HepG2 (cell line): Measurements from ENCODE around the gene TFF1. TPM values are rescaled to one million over a fixed set of nuclear protein-coding genes. Genes with fewer than 3 reads are reported as not detected.

Experiments used
- ATAC-seq: fragments of 200-7000 bp; cut with Tn5 transposase; 3 replicates; pipeline ENCODE4 v1.9.1; 2020; ENCODE audit warnings: mild to moderate bottlenecking, moderate library complexity
- BruUV-seq: library from RNA; stranded (reverse); fragments of 400-500 nt; replicated peaks from 2 replicates; lab custom pipeline; 2021; lab: Mats Ljungman, UMichigan
- CTCF ChIA-PET: fragments of 300-600 bp; formaldehyde crosslinking; extraction: SDS; loops from one replicate; lab custom pipeline; 2021; ENCODE audit warnings: low total read pairs, inconsistent platforms, low intra/inter-chr PET ratio; lab: Yijun Ruan, JAX
- POLR2A ChIA-PET: fragments of 350-600 bp; sonication (Branson Sonifier 250); formaldehyde crosslinking; loops from one replicate; lab custom pipeline; 2020; ENCODE audit warnings: antibody characterized with exemption, inconsistent platforms; lab: Yijun Ruan, JAX
- DNase-seq: peaks from one replicate; pipeline ENCODE4 v3.0.0-alpha.2; 2015; ENCODE audit warnings: low spot score
- FAIRE-seq: peaks from 3 replicates; lab custom pipeline; 2011; peaks lifted over from hg19 to GRCh38; lab: Jason Lieb, UNC
- H2AFZ ChIP-seq: one replicate; pipeline ENCODE4 v1.6.1; 2011; ENCODE audit warnings: low read length, inconsistent platforms
- H3K27ac ChIP-seq: fragments of 300-600 bp; 3 replicates; pipeline ENCODE4 v1.8.0; 2011; ENCODE audit warnings: mixed run types, mild to moderate bottlenecking, mixed read lengths, low read length, inconsistent platforms; ENCODE audit not compliant: insufficient read depth; ENCODE audit errors: extremely low read length
- H3K27me3 ChIP-seq, 2 experiments: fragments of 200-600 bp in 1 of 2; 2 replicates in 1 of 2; 3 replicates in 1 of 2; pipeline versions ENCODE4 v1.6.0 to v1.8.0; 2011; ENCODE audit warnings: low read length in 2 of 2, mild to moderate bottlenecking in 2 of 2, moderate library complexity in 2 of 2, inconsistent platforms in 1 of 2; ENCODE audit not compliant: insufficient read depth in 2 of 2, control insufficient read depth in 1 of 2
- H3K36me3 ChIP-seq, 2 experiments: fragments of 200-600 bp in 1 of 2; replicated peaks in 1 of 2; 2 replicates in 1 of 2; 3 replicates in 1 of 2; pipeline versions ENCODE4 v1.5.1 to v1.8.0; 2011; ENCODE audit warnings: low read length in 2 of 2, inconsistent platforms in 1 of 2; ENCODE audit not compliant: insufficient read depth in 2 of 2, control insufficient read depth in 1 of 2
- H3K4me1 ChIP-seq: 2 replicates; pipeline ENCODE4 v1.5.1; 2012; ENCODE audit warnings: low read length, inconsistent platforms; ENCODE audit not compliant: insufficient read depth
- H3K4me2 ChIP-seq: 2 replicates; pipeline ENCODE4 v1.6.0; 2011; ENCODE audit warnings: low read depth, low read length, inconsistent platforms
- H3K4me3 ChIP-seq, 3 experiments: fragments of 200-600 bp in 1 of 3; sonication (generic), shearing (Covaris generic) in 1 of 3; replicated peaks in 1 of 3; 2 replicates each; pipeline ENCODE4 v1.5.1; 2011 to 2016; ENCODE audit warnings: low read length in 3 of 3, inconsistent platforms in 2 of 3, low read depth in 2 of 3, mild to moderate bottlenecking in 2 of 3, control low read depth in 1 of 3, mixed read lengths in 1 of 3; ENCODE audit not compliant: insufficient read depth in 1 of 3
- H3K79me2 ChIP-seq: one replicate; pipeline ENCODE4 v1.6.1; 2011; ENCODE audit warnings: low read length, inconsistent platforms; ENCODE audit not compliant: insufficient read depth
- H3K9ac ChIP-seq: 2 replicates; pipeline ENCODE4 v1.6.0; 2011; ENCODE audit warnings: mild to moderate bottlenecking, low read depth, low read length, inconsistent platforms; ENCODE audit not compliant: insufficient read depth
- H3K9me3 ChIP-seq: 2 replicates; pipeline ENCODE4 v1.5.1; 2012; ENCODE audit warnings: mild to moderate bottlenecking, low read length
- H4K20me1 ChIP-seq: 2 replicates; pipeline ENCODE4 v1.6.0; 2011; ENCODE audit warnings: inconsistent platforms, mild to moderate bottlenecking, low read length, moderate library complexity; ENCODE audit not compliant: insufficient read depth
- EED ChIP-seq: sonication (generic); formaldehyde crosslinking; IDR thresholded peaks from 2 replicates; pipeline ENCODE4 v1.5.0; 2020; ENCODE audit warnings: mild to moderate bottlenecking, missing genetic modification reagents
- FOSL2 ChIP-seq: sonication (generic); formaldehyde crosslinking; IDR thresholded peaks from 2 replicates; pipeline ENCODE4 v1.4.0; 2020; ENCODE audit warnings: missing genetic modification reagents
- SATB2 ChIP-seq: sonication (generic); formaldehyde crosslinking; IDR thresholded peaks from 2 replicates; pipeline ENCODE4 v1.5.0; 2020; ENCODE audit warnings: missing genetic modification reagents
- ZFYVE20 ChIP-seq: sonication (generic); formaldehyde crosslinking; IDR thresholded peaks from 2 replicates; pipeline ENCODE4 v1.8.0; 2023; ENCODE audit warnings: low read depth, mild to moderate bottlenecking, moderate library complexity, missing genetic modification reagents, borderline replicate concordance
- ZNF20 ChIP-seq: sonication (generic); formaldehyde crosslinking; IDR thresholded peaks from 2 replicates; pipeline ENCODE4 v1.4.0; 2020; ENCODE audit warnings: mild to moderate bottlenecking, moderate library complexity, missing genetic modification reagents
- WGBS: methylation state at CpG from one replicate; pipeline ENCODE4 v1.1.6; 2017; ENCODE audit warnings: low lambda C conversion rate; 5-methylcytosine and 5-hydroxymethylcytosine counted together
- in situ Hi-C: cut with HindIII; loops from 2 replicates; pipeline ENCODE4 v1.10.0; 2017; ENCODE audit warnings: low pct_unique_long_range_greater_than_20kb; ENCODE audit not compliant: extremely low pct_ligation_motif_present
- intact Hi-C: fragments of 100-400 bp; cut with micrococcal nuclease; formaldehyde crosslinking; loops from one replicate; pipeline ENCODE4 v1.10.0; 2022; ENCODE audit not compliant: unreplicated experiment
- polyA plus RNA-seq, 8 experiments: library from polyadenylated mRNA; depleted of rRNA in 3 of 8; stranded (reverse) in 7 of 8; unstranded in 1 of 8; fragments of >200 nt; fragmentation: Illumina TruSeq in 4 of 8; extraction: Trizol in 4 of 8; gene quantifications; 2 replicates each; pipeline versions ENCODE4 v1.2.1 to v1.2.3, GENCODE V29; 2011 to 2016; ENCODE audit warnings: low read depth in 4 of 8, missing spikeins in 1 of 8, mixed read lengths in 1 of 8; ENCODE audit not compliant: insufficient read depth in 1 of 8
- total RNA-seq, 5 experiments: library from RNA; depleted of rRNA; stranded (reverse); fragments of >200 nt; fragmentation: Illumina TruSeq; extraction: Trizol; gene quantifications; 2 replicates each; pipeline ENCODE4 v1.2.3, GENCODE V29; 2016; ENCODE audit warnings: low read depth in 1 of 5
- TF ChIP-seq, protein P1 (sequence below): sonication (generic); formaldehyde crosslinking; IDR thresholded peaks from 2 replicates; pipeline ENCODE4 v1.4.0; 2020; ENCODE audit warnings: mild to moderate bottlenecking, missing genetic modification reagents
- TF ChIP-seq, protein P2 (sequence below): sonication (generic); formaldehyde crosslinking; IDR thresholded peaks from 2 replicates; pipeline ENCODE4 v1.5.0; 2020; ENCODE audit warnings: missing genetic modification reagents
- TF ChIP-seq, protein P3 (sequence below): sonication (generic); formaldehyde crosslinking; IDR thresholded peaks from 2 replicates; pipeline ENCODE4 v1.5.1; 2020; ENCODE audit warnings: missing genetic modification reagents, mild to moderate bottlenecking, borderline replicate concordance

Gene TFF1
- total and polyA plus RNA-seq, 2 of the 13 experiments (the other 11 are each of a cell fraction or from before 2014, with no cell fraction given) = 0.24 to 19.4 TPM

DNA sequence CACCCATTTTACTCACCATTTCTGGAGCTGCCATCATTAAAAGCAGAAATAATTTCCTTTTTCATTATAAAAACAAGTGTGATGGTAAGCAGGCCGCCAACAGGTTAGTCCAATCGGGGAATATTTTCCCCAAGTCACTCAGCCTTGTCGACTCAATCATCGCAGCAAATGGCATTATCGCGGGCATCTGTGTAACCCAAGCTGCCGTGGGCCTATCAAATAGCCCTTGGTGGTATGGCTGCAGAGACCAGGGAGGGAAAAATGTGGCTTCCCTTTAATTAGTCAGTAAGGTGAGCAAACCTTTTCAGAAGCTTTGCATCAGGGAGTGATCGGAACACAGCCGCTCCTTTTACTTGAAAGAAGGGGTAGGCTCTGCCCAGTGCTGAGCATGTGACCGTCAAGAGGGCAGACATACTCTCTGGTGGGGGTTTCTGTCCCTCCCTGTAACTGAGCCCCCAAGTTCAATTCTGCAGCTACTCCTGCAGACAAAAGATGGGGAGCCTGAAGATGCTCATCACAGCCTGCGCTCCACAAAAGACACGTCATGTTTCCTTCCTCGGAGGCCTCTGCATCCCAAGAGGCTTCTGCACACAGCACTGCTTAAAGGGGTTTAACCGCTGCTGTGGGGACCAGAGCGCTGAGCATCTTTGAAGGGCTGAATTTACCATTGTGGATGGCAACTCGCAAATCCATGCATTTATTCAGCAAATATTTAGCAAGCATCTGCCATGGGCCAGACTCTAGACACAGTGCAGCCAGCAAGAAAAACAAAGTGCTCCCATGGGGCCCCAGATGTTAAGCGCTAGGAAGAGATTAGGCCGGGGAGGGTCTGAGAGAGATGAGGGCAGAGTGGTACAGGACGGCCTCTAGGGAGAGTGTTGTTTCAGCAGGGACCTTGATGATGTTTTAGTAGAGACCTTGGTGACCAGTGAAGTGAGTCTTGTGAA lies 30.7 kb upstream of the TFF1 start:
- ATAC-seq (no peak), FAIRE-seq (no peak), DNase-seq (no peak)
- Histone ChIP-seq H3K4me3 (no peak overlapping the region), H3K9me3 (peaks cover 8% of the 10 kb centered on the region), H3K36me3 (no peaks in the 10 kb centered on the region), H3K4me1 (peaks cover 24% of the 10 kb centered on the region), H4K20me1 (no peaks in the 10 kb centered on the region), H3K27me3 (no peaks in the 10 kb centered on the region; a peak in 1 of 5 replicates), H3K9ac (no peak overlapping the region), H2AFZ (no peak overlapping the region), H3K4me2 (no peak overlapping the region), H3K27ac (no peak overlapping the region), H3K79me2 (no peaks in the 10 kb centered on the region)
- no TSS peak for BruUV-seq
- no peak for TF ChIP-seq FOSL2 (CRISPR knock-in tag)
- no peak for TF ChIP-seq ZFYVE20 (CRISPR knock-in tag)
- no peak for TF ChIP-seq SATB2 (CRISPR knock-in tag)
- no peak for TF ChIP-seq EED
- TF ChIP-seq ZNF20 (CRISPR knock-in tag) = no peak
- TF ChIP-seq, protein P1, sequence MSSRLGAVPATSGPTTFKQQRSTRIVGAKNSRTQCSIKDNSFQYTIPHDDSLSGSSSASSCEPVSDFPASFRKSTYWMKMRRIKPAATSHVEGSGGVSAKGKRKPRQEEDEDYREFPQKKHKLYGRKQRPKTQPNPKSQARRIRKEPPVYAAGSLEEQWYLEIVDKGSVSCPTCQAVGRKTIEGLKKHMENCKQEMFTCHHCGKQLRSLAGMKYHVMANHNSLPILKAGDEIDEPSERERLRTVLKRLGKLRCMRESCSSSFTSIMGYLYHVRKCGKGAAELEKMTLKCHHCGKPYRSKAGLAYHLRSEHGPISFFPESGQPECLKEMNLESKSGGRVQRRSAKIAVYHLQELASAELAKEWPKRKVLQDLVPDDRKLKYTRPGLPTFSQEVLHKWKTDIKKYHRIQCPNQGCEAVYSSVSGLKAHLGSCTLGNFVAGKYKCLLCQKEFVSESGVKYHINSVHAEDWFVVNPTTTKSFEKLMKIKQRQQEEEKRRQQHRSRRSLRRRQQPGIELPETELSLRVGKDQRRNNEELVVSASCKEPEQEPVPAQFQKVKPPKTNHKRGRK (CRISPR knock-in tag) = no peak
- TF ChIP-seq, protein P2, sequence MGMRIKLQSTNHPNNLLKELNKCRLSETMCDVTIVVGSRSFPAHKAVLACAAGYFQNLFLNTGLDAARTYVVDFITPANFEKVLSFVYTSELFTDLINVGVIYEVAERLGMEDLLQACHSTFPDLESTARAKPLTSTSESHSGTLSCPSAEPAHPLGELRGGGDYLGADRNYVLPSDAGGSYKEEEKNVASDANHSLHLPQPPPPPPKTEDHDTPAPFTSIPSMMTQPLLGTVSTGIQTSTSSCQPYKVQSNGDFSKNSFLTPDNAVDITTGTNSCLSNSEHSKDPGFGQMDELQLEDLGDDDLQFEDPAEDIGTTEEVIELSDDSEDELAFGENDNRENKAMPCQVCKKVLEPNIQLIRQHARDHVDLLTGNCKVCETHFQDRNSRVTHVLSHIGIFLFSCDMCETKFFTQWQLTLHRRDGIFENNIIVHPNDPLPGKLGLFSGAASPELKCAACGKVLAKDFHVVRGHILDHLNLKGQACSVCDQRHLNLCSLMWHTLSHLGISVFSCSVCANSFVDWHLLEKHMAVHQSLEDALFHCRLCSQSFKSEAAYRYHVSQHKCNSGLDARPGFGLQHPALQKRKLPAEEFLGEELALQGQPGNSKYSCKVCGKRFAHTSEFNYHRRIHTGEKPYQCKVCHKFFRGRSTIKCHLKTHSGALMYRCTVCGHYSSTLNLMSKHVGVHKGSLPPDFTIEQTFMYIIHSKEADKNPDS (CRISPR knock-in tag) = no peak
- TF ChIP-seq, protein P3, sequence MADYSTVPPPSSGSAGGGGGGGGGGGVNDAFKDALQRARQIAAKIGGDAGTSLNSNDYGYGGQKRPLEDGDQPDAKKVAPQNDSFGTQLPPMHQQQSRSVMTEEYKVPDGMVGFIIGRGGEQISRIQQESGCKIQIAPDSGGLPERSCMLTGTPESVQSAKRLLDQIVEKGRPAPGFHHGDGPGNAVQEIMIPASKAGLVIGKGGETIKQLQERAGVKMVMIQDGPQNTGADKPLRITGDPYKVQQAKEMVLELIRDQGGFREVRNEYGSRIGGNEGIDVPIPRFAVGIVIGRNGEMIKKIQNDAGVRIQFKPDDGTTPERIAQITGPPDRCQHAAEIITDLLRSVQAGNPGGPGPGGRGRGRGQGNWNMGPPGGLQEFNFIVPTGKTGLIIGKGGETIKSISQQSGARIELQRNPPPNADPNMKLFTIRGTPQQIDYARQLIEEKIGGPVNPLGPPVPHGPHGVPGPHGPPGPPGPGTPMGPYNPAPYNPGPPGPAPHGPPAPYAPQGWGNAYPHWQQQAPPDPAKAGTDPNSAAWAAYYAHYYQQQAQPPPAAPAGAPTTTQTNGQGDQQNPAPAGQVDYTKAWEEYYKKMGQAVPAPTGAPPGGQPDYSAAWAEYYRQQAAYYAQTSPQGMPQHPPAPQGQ (CRISPR knock-in tag) = no peak
- ChIA-PET CTCF (no interaction called here), POLR2A (interaction anchor here (1.8 kb wide), 1 partner anchor 12 kb away, joined by 6 read pairs; no protein-coding TSS in a partner anchor)
- intact Hi-C loops (no loop called here), in situ Hi-C loops (no loop called here)
- 74% methylated on average over 18 of the region's 19 CpGs for WGBS
